Measurements from ENCODE around the gene GPATCH8. TPM values are rescaled to one million over a fixed set of nuclear protein-coding genes. Genes with fewer than 3 reads are reported as not detected.

The GPATCH8 gene
- total and polyA plus RNA-seq, 2 experiments from 2014 or later, result 34.7 to 38.7 TPM

DNA sequence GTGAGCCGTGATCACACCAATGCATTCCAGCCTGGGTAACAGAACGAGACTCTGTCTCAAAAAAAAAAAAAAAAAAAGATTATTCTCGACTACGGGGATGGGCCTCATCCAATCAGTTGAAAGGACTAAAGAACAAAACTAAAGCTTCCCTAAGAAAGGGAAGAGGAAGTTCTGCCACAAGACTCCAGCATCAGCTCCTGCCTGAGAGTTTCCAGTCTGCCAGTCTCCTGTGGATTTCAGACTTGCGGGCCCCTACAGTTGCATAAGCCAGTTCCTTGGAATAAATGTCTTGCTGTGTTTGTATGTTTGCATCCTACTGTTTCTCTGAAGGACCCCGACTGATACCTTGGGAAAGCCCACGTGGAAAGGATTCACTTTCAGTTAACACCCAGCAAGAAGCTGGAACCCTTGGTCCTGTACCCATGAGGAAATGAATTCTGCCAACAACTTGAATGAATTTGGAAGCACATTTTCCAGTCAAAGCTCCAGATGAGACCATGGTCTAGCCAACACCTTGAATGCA lies 27.8 kb upstream of the GPATCH8 start:
- H3K36me3 ChIP-seq, result no peaks in the 10 kb centered on the region
- no peak overlapping the region for H3K27ac ChIP-seq
- no peaks in the 10 kb centered on the region for H3K4me1 ChIP-seq (ENCODE audit: low read depth)
- no peaks in the 10 kb centered on the region for H3K9me3 ChIP-seq (ENCODE audit: low read depth)
- DNase-seq (ENCODE audit: low read depth in 1 of 2, low spot score in 1 of 2), result no peak
- H3K4me3 ChIP-seq, result no peak overlapping the region
- no peaks in the 10 kb centered on the region for H3K27me3 ChIP-seq
- TF ChIP-seq, protein P1, sequence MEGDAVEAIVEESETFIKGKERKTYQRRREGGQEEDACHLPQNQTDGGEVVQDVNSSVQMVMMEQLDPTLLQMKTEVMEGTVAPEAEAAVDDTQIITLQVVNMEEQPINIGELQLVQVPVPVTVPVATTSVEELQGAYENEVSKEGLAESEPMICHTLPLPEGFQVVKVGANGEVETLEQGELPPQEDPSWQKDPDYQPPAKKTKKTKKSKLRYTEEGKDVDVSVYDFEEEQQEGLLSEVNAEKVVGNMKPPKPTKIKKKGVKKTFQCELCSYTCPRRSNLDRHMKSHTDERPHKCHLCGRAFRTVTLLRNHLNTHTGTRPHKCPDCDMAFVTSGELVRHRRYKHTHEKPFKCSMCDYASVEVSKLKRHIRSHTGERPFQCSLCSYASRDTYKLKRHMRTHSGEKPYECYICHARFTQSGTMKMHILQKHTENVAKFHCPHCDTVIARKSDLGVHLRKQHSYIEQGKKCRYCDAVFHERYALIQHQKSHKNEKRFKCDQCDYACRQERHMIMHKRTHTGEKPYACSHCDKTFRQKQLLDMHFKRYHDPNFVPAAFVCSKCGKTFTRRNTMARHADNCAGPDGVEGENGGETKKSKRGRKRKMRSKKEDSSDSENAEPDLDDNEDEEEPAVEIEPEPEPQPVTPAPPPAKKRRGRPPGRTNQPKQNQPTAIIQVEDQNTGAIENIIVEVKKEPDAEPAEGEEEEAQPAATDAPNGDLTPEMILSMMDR (IDR thresholded peaks at IDR 0.05; ENCODE audit: low read depth, low read length), result no peak

DNA sequence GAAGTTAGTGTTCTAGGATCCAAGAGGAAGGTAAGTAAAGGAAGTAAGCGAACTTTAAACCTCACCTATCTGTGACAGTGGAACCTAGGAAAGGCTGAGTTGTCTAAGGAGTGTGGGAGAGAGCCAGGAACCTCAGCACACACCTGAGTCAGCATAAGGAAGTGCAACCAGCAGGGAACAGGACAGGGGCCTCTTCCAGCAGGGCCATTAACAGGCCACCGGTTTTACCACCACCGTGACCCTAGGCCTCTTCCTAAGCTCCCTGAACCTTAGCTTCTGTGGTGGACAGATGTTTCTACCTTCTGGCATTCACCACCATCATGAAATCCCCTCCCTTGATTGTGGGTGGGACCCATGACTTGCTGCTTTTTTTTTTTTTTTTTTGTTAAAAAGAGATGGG lies 26.7 kb upstream of the GPATCH8 start:
- H3K4me1 ChIP-seq (ENCODE audit: low read depth), result no peaks in the 10 kb centered on the region
- no peak overlapping the region for H3K27ac ChIP-seq
- DNase-seq (ENCODE audit: low read depth in 1 of 2, low spot score in 1 of 2), result no peak

DNA sequence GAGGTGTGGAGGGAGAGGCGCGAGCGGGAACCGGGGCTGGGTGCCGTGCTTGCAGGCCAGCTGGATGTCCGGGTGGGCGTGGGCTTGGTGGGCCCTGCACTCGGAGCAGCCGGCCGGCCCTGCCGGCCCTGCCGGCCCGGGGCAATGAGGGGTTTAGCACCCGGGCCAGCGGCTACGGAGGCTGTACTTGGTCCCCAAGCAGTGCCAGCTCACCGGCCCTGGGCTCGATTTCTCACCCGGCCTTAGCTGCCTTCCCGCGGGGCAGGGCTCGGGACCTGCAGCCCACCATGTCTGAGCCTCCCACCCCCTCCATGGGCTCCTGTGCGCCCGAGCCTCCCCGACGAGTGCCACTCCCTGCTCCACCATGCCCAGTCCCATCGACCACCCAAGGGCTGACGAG lies 24.7 kb upstream of the GPATCH8 start:
- H3K4me1 ChIP-seq (ENCODE audit: low read depth), result no peaks in the 10 kb centered on the region
- H3K4me3 ChIP-seq, result no peak overlapping the region
- no peaks in the 10 kb centered on the region for H3K9me3 ChIP-seq (ENCODE audit: low read depth)
- H3K27ac ChIP-seq, result no peak overlapping the region
- TF ChIP-seq, protein P1 (IDR thresholded peaks at IDR 0.05; ENCODE audit: low read depth, low read length), result no peak
- no peaks in the 10 kb centered on the region for H3K36me3 ChIP-seq
- H3K27me3 ChIP-seq, result no peaks in the 10 kb centered on the region
- DNase-seq (ENCODE audit: low read depth in 1 of 2, low spot score in 1 of 2), result no peak

More for the DNA sequence above, 26.7 kb upstream of the GPATCH8 start:
- no peaks in the 10 kb centered on the region for H3K36me3 ChIP-seq
- H3K9me3 ChIP-seq (ENCODE audit: low read depth), result no peaks in the 10 kb centered on the region
- TF ChIP-seq, protein P1 (IDR thresholded peaks at IDR 0.05; ENCODE audit: low read depth, low read length), result no peak
- H3K27me3 ChIP-seq, result no peaks in the 10 kb centered on the region
- no peak overlapping the region for H3K4me3 ChIP-seq

DNA sequence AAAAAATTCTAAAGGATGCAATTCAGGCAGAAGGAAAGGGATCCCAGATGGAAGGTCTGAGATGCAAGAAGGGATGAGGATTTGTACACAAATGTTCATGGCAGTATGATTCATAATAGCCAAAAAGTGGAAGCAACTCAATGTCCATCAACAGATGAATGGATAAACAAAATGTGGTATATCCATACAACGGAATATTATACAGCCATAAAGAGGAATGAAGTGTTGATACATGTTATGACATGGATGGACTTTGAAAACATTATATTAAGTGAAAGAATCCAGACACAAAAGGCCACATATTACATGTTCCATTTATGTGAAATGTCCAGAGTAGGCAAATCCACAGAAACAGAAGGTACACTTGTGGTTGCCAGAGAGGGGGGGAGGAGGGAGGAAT lies 23.9 kb upstream of the GPATCH8 start:
- TF ChIP-seq, protein P1 (IDR thresholded peaks at IDR 0.05; ENCODE audit: low read depth, low read length), result no peak
- no peak overlapping the region for H3K27ac ChIP-seq
- no peaks in the 10 kb centered on the region for H3K9me3 ChIP-seq (ENCODE audit: low read depth)
- H3K4me3 ChIP-seq, result no peak overlapping the region
- H3K4me1 ChIP-seq (ENCODE audit: low read depth), result no peaks in the 10 kb centered on the region
- no peaks in the 10 kb centered on the region for H3K36me3 ChIP-seq
- no peak for DNase-seq (ENCODE audit: low read depth in 1 of 2, low spot score in 1 of 2)
- H3K27me3 ChIP-seq, result no peaks in the 10 kb centered on the region

DNA sequence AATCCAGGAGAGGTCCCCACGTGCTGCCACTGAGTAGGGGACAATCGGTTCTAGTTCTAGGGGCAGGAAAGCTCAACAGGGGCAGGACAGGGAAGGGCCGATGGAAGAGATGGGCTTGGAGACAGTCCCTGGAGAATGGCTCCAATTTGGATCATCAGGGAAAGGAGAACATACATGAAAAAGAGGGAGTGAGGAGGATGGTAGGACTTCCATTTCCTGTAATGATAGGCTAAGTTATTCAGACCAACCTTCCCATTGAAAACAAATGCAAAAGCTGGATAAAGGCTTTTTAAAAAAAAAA lies 20.4 kb upstream of the GPATCH8 start:
- DNase-seq (ENCODE audit: low read depth in 1 of 2, low spot score in 1 of 2), result no peak
- Histone ChIP-seq H3K36me3 (no peaks in the 10 kb centered on the region), H3K27ac (no peak overlapping the region), H3K4me1 (ENCODE audit: low read depth) (no peaks in the 10 kb centered on the region), H3K9me3 (ENCODE audit: low read depth) (no peaks in the 10 kb centered on the region), H3K4me3 (no peak overlapping the region), H3K27me3 (no peaks in the 10 kb centered on the region)
- TF ChIP-seq, protein P1 (IDR thresholded peaks at IDR 0.05; ENCODE audit: low read depth, low read length), result no peak

Measured in cardiac muscle cell (in vitro differentiated cells and primary cell).